ENCODE results near the gene CKMT2. TPM values are rescaled to one million over a fixed set of nuclear protein-coding genes. Genes with fewer than 3 reads are reported as not detected.

CKMT2 gene
- total RNA-seq, 4 donors from 2014 or later: 2.5 to 12.3 (median 6.5) TPM

- 90% methylated on average over 4 of the region's 4 CpGs for WGBS
- H3K27ac ChIP-seq: no peak overlapping the region
- no peaks in the 10 kb centered on the region for H3K9me3 ChIP-seq
- H3K27me3 ChIP-seq: no peaks in the 10 kb centered on the region
- H3K4me3 ChIP-seq: no peak overlapping the region
- no peaks in the 10 kb centered on the region for H3K36me3 ChIP-seq
- H3K4me1 ChIP-seq: peaks cover 14% of the 10 kb centered on the region
- no peak for DNase-seq (ENCODE audit: low spot score in 2 of 2)
- TF ChIP-seq POLR2A (IDR thresholded peaks at IDR 0.05) (no peak), CTCF (IDR thresholded peaks at IDR 0.05) (no peak), EP300 (IDR thresholded peaks at IDR 0.05) (no peak), POLR2AphosphoS5 (IDR thresholded peaks at IDR 0.05) (no peak)
Observed at GRCh38 chr5:81249240-81249639, 16.1 kb downstream of the CKMT2 start.

- 100% methylated on average over 1 of the region's 1 CpG for WGBS
- no peaks in the 10 kb centered on the region for H3K27me3 ChIP-seq
- DNase-seq (ENCODE audit: low spot score in 2 of 2): no peak
- TF ChIP-seq CTCF (IDR thresholded peaks at IDR 0.05) (no peak), EP300 (IDR thresholded peaks at IDR 0.05) (no peak), POLR2A (IDR thresholded peaks at IDR 0.05) (no peak), POLR2AphosphoS5 (IDR thresholded peaks at IDR 0.05) (no peak)
- H3K4me3 ChIP-seq: no peak overlapping the region
- no peaks in the 10 kb centered on the region for H3K9me3 ChIP-seq
- H3K4me1 ChIP-seq: peaks cover 14% of the 10 kb centered on the region
- H3K36me3 ChIP-seq: no peaks in the 10 kb centered on the region
- no peak overlapping the region for H3K27ac ChIP-seq
Observed at GRCh38 chr5:81250004-81250403, 16.9 kb downstream of the CKMT2 start.

- Histone ChIP-seq H3K27me3 (no peaks in the 10 kb centered on the region), H3K4me1 (peaks cover 6% of the 10 kb centered on the region), H3K4me3 (no peak overlapping the region), H3K9me3 (no peaks in the 10 kb centered on the region), H3K36me3 (no peaks in the 10 kb centered on the region), H3K27ac (no peak overlapping the region)
- TF ChIP-seq POLR2AphosphoS5 (IDR thresholded peaks at IDR 0.05) (no peak), POLR2A (IDR thresholded peaks at IDR 0.05) (no peak), EP300 (IDR thresholded peaks at IDR 0.05) (no peak), CTCF (IDR thresholded peaks at IDR 0.05) (no peak)
- DNase-seq (ENCODE audit: low spot score in 2 of 2): no peak
- WGBS: 83% methylated on average over 5 of the region's 5 CpGs
Observed at GRCh38 chr5:81251922-81252321, 18.8 kb downstream of the CKMT2 start.

GRCh38 chr5:81252904-81253303 lies 19.8 kb downstream of the CKMT2 start:
- no peaks in the 10 kb centered on the region for H3K36me3 ChIP-seq
- H3K27me3 ChIP-seq: no peaks in the 10 kb centered on the region
- no peaks in the 10 kb centered on the region for H3K9me3 ChIP-seq
- H3K4me3 ChIP-seq: no peak overlapping the region
- peaks cover 4% of the 10 kb centered on the region for H3K4me1 ChIP-seq
- WGBS: 95% methylated on average over 1 of the region's 1 CpG
- no peak overlapping the region for H3K27ac ChIP-seq
- no peak for TF ChIP-seq POLR2A (IDR thresholded peaks at IDR 0.05)
- DNase-seq (ENCODE audit: low spot score in 2 of 2): no peak

DNA sequence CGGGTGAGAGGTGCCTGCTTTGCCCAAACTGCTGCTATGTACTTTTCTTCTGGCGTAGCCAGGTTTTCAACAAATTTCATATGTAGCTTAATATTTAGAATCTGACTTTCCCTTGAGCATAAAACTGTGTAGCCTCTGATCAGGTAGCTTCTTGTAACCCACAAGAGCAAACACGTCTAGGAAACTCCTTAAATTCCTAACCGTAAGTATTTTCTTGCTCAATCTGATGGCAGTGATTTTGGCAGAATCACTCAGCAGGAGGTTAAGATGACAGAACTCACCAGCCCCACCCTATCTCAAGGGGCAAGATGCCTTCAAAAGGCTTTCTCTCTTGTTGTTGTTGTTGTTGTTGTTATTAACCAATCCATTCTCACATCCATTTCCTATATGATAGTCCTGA lies 20.8 kb downstream of the CKMT2 start:
- no peak for TF ChIP-seq POLR2A (IDR thresholded peaks at IDR 0.05)
- no peak for TF ChIP-seq POLR2AphosphoS5 (IDR thresholded peaks at IDR 0.05)
- TF ChIP-seq CTCF (IDR thresholded peaks at IDR 0.05): no peak
- no peak for TF ChIP-seq EP300 (IDR thresholded peaks at IDR 0.05)
- 53% methylated on average over 4 of the region's 4 CpGs for WGBS
- Histone ChIP-seq H3K4me1 (no peaks in the 10 kb centered on the region), H3K9me3 (no peaks in the 10 kb centered on the region), H3K27ac (no peak overlapping the region), H3K36me3 (no peaks in the 10 kb centered on the region), H3K27me3 (no peaks in the 10 kb centered on the region), H3K4me3 (no peak overlapping the region)
- no peak for DNase-seq (ENCODE audit: low spot score in 2 of 2)

- Histone ChIP-seq H3K27ac (no peak overlapping the region), H3K9me3 (no peaks in the 10 kb centered on the region), H3K27me3 (no peaks in the 10 kb centered on the region), H3K4me3 (no peak overlapping the region), H3K4me1 (no peaks in the 10 kb centered on the region), H3K36me3 (no peaks in the 10 kb centered on the region)
- 98% methylated on average over 6 of the region's 21 CpGs for WGBS
- no peak for DNase-seq (ENCODE audit: low spot score in 2 of 2)
- TF ChIP-seq CTCF (IDR thresholded peaks at IDR 0.05): no peak
- TF ChIP-seq EP300 (IDR thresholded peaks at IDR 0.05): no peak
- TF ChIP-seq POLR2AphosphoS5 (IDR thresholded peaks at IDR 0.05): no peak
- no peak for TF ChIP-seq POLR2A (IDR thresholded peaks at IDR 0.05)
Observed at GRCh38 chr5:81254886-81255559, 21.9 kb downstream of the CKMT2 start.

Data from suprapubic skin (tissue), 4 donors.